MM.1S (cell line): ENCODE measurements around the gene GCFC2.

Source experiments
- DNase-seq: peaks from one replicate; pipeline ENCODE4 v3.0.0-alpha.2; 2015
- H2AFZ ChIP-seq: fragments of 300-600 bp; sonication (generic); 2 replicates; pipeline ENCODE4 v1.6.0; 2016; ENCODE audit warnings: antibody characterized with exemption, low read length
- H3F3A ChIP-seq: fragments of 300-600 bp; sonication (generic); 2 replicates; pipeline ENCODE4 v1.6.1; 2016; ENCODE audit warnings: mild to moderate bottlenecking, antibody characterized with exemption, low read length, moderate library complexity, mixed read lengths; ENCODE audit not compliant: insufficient read depth
- H3K27ac ChIP-seq: fragments of 300-600 bp; sonication (generic); 2 replicates; pipeline ENCODE4 v1.5.1; 2016; ENCODE audit warnings: mild to moderate bottlenecking, low read length
- H3K27me3 ChIP-seq: fragments of 300-600 bp; sonication (generic); replicated peaks from 2 replicates; pipeline ENCODE4 v1.6.0; 2016; ENCODE audit warnings: low read length; ENCODE audit not compliant: insufficient read depth
- H3K36me3 ChIP-seq: fragments of 300-600 bp; sonication (generic); replicated peaks from 2 replicates; pipeline ENCODE4 v1.6.1; 2016; ENCODE audit warnings: mild to moderate bottlenecking, low read length, mixed read lengths; ENCODE audit not compliant: insufficient read depth
- H3K4me1 ChIP-seq: fragments of 300-600 bp; sonication (generic); 2 replicates; pipeline ENCODE4 v1.6.1; 2016; ENCODE audit warnings: low read length, mixed read lengths
- H3K4me2 ChIP-seq: fragments of 300-600 bp; sonication (generic); 2 replicates; pipeline ENCODE4 v1.6.0; 2016; ENCODE audit warnings: low read depth, low read length
- H3K4me3 ChIP-seq: fragments of 300-600 bp; sonication (generic); 2 replicates; pipeline ENCODE4 v1.5.1; 2016; ENCODE audit warnings: low read length, mixed read lengths
- H3K79me2 ChIP-seq: fragments of 300-600 bp; sonication (generic); 2 replicates; pipeline ENCODE4 v1.6.1; 2016; ENCODE audit warnings: mixed run types, low read length, mixed read lengths
- H3K9ac ChIP-seq: fragments of 300-600 bp; sonication (generic); 2 replicates; pipeline ENCODE4 v1.6.1; 2016; ENCODE audit warnings: low read length, mixed read lengths
- H3K9me2 ChIP-seq: fragments of 300-600 bp; sonication (generic); replicated peaks from 2 replicates; pipeline ENCODE4 v1.6.1; 2016; ENCODE audit warnings: mild to moderate bottlenecking, low read length, mixed read lengths; ENCODE audit not compliant: insufficient read depth
- H3K9me3 ChIP-seq: fragments of 300-600 bp; sonication (generic); replicated peaks from 2 replicates; pipeline ENCODE4 v1.6.1; 2016; ENCODE audit warnings: mild to moderate bottlenecking, low read length, mixed read lengths; ENCODE audit not compliant: insufficient read depth
- H4K20me1 ChIP-seq: fragments of 300-600 bp; sonication (generic); 2 replicates; pipeline ENCODE4 v1.6.1; 2016; ENCODE audit warnings: mild to moderate bottlenecking, low read length, moderate library complexity, mixed read lengths; ENCODE audit not compliant: insufficient read depth
- CTCF ChIP-seq: fragments of 300-600 bp; sonication (generic); IDR thresholded peaks from 2 replicates; pipeline ENCODE4 v1.5.1; 2016; ENCODE audit warnings: antibody characterized with exemption, low read length, mixed read lengths
- EZH2 ChIP-seq: fragments of 300-600 bp; sonication (generic); optimal IDR thresholded peaks from 2 replicates; pipeline ENCODE3; 2017; ENCODE audit warnings: low read depth, mild to moderate bottlenecking, antibody characterized with exemption, low read length, mixed read lengths
- EZH2phosphoT487 ChIP-seq: fragments of 300-600 bp; sonication (generic); IDR thresholded peaks from 2 replicates; pipeline ENCODE4 v1.6.1; 2018; ENCODE audit warnings: antibody characterized with exemption, low read length

The GCFC2 gene

GRCh38 chr2:75710220-75710576 is 517 bp downstream of the GCFC2 start:
- Histone ChIP-seq H3K9me2 (no peaks in the 10 kb centered on the region), H3K27me3 (no peaks in the 10 kb centered on the region), H3K27ac (peak overlapping the region; percentile 85), H3K4me1 (peaks cover 5% of the 10 kb centered on the region; the same call in 1 of the 2 replicates), H3K36me3 (no peaks in the 10 kb centered on the region), H3K4me2 (peak overlapping the region; percentile 84), H3K9me3 (no peaks in the 10 kb centered on the region), H2AFZ (peak overlapping the region; percentile 86), H3K79me2 (no peaks in the 10 kb centered on the region), H3K9ac (peak overlapping the region; percentile 77), H3F3A (peaks cover 13% of the 10 kb centered on the region; the same call in 1 of the 2 replicates), H4K20me1 (no peaks in the 10 kb centered on the region), H3K4me3 (peak overlapping the region; percentile 78)
- DNase-seq, result no peak
- no peak for TF ChIP-seq CTCF
- no peak for TF ChIP-seq EZH2phosphoT487
- no peak for TF ChIP-seq EZH2

GRCh38 chr2:75709297-75709696 is 1.4 kb downstream of the GCFC2 start:
- no peaks in the 10 kb centered on the region for H3K27me3 ChIP-seq
- H3K27ac ChIP-seq, result no peak overlapping the region
- H3K4me3 ChIP-seq, result peak overlapping the region; percentile 78; the same call in 1 of the 2 replicates
- peak overlapping the region; percentile 84 for H3K4me2 ChIP-seq
- no peak for TF ChIP-seq CTCF
- no peak for TF ChIP-seq EZH2phosphoT487
- no peak for TF ChIP-seq EZH2
- H3K4me1 ChIP-seq, result peaks cover 5% of the 10 kb centered on the region; the same call in 1 of the 2 replicates
- H3K36me3 ChIP-seq, result no peaks in the 10 kb centered on the region
- H3K9me2 ChIP-seq, result no peaks in the 10 kb centered on the region
- H3K79me2 ChIP-seq, result no peaks in the 10 kb centered on the region
- peaks cover 13% of the 10 kb centered on the region; the same call in 1 of the 2 replicates for H3F3A ChIP-seq
- H3K9ac ChIP-seq, result no peak overlapping the region
- no peaks in the 10 kb centered on the region for H4K20me1 ChIP-seq
- DNase-seq, result peak; percentile 6
- H3K9me3 ChIP-seq, result no peaks in the 10 kb centered on the region
- H2AFZ ChIP-seq, result no peak overlapping the region

- Histone ChIP-seq H3K4me1 (peaks cover 5% of the 10 kb centered on the region; the same call in 1 of the 2 replicates), H3K36me3 (no peaks in the 10 kb centered on the region), H3K9ac (no peak overlapping the region), H3F3A (peaks cover 13% of the 10 kb centered on the region; the same call in 1 of the 2 replicates), H4K20me1 (no peaks in the 10 kb centered on the region), H3K4me3 (no peak overlapping the region), H3K27me3 (no peaks in the 10 kb centered on the region), H2AFZ (no peak overlapping the region), H3K4me2 (no peak overlapping the region), H3K9me2 (no peaks in the 10 kb centered on the region), H3K79me2 (no peaks in the 10 kb centered on the region), H3K9me3 (no peaks in the 10 kb centered on the region), H3K27ac (no peak overlapping the region)
- DNase-seq, result no peak
- TF ChIP-seq EZH2, result no peak
- TF ChIP-seq CTCF, result no peak
- TF ChIP-seq EZH2phosphoT487, result no peak
These were observed 2.8 kb downstream of the GCFC2 start for GRCh38 chr2:75707901-75708300.
